ENCODE measurements around the gene PTCH2. TPM values are rescaled to one million over a fixed set of nuclear protein-coding genes. Genes with fewer than 3 reads are reported as not detected.

The PTCH2 gene
- total RNA-seq, 1 donor from 2014 or later: 1.4 TPM

DNA sequence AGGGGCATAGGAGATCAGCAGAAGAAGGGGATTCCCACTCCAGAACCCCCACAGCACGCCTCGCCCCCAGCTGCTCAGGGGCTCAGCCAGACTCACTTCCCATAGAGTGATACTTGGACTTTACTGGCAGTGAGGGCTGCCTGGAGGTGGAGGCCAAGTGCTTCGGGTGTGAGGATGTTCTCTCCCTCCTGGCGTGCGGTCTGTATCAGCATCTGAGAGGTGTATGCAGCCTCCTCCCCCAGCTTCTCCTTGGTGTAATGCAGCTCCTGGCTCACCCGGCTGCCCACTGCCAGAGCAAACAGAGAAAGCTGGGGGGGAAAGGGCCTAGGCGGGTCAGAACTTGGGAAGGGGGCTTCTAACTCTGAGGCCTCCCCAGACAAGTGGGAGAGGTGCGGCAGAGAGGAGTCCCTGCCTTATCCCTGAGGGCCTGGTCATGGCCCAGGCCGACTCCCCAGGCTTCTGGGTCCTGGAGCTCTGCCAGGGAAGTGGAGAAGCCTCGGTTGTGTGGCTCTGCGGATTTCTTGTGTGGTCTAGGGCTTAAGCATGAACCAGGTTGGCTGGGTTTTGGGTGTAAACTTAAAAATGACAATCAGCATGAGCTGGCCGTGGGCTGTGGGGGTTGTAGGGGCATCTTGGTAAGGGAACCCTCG is 10.9 kb downstream of the PTCH2 start:
- no peaks in the 10 kb centered on the region for H3K36me3 Mint-ChIP-seq (ENCODE audit: unreplicated experiment)

DNA sequence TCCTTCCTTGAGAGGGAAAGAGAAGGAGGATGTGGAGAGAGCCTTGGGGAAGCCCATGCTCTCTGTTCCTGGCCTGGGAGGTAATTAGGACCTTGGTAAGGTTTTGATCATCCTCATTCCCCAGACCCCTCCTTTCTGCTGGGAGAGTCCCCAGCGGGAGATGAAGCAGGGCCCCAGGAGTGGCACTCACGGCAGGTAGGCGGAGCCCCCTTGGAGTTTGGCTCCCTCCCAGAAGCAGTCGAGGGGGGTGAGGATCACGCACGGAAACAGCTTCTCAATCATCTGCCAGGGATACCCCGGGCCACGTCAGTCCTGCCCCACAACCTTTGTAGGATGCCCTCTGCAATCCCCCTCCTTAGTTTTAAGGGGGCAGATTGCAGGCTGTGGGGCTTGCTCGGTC is 11.5 kb downstream of the PTCH2 start:
- Mint-ChIP-seq H3K36me3 (ENCODE audit: unreplicated experiment) (no peaks in the 10 kb centered on the region), H3K27ac (ENCODE audit: unreplicated experiment) (no peak overlapping the region)

More for the DNA sequence above, 10.9 kb downstream of the PTCH2 start:
- Mint-ChIP-seq H3K27ac (ENCODE audit: unreplicated experiment) (no peak overlapping the region), H3K9me3 (ENCODE audit: unreplicated experiment) (no peaks in the 10 kb centered on the region), H3K27me3 (ENCODE audit: unreplicated experiment) (no peaks in the 10 kb centered on the region), H3K4me3 (ENCODE audit: unreplicated experiment) (no peak overlapping the region), H3K4me1 (ENCODE audit: unreplicated experiment) (peaks cover 7% of the 10 kb centered on the region)
- no peak for DNase-seq (ENCODE audit: extremely low spot score, unreplicated experiment)
- TF ChIP-seq, protein P1, sequence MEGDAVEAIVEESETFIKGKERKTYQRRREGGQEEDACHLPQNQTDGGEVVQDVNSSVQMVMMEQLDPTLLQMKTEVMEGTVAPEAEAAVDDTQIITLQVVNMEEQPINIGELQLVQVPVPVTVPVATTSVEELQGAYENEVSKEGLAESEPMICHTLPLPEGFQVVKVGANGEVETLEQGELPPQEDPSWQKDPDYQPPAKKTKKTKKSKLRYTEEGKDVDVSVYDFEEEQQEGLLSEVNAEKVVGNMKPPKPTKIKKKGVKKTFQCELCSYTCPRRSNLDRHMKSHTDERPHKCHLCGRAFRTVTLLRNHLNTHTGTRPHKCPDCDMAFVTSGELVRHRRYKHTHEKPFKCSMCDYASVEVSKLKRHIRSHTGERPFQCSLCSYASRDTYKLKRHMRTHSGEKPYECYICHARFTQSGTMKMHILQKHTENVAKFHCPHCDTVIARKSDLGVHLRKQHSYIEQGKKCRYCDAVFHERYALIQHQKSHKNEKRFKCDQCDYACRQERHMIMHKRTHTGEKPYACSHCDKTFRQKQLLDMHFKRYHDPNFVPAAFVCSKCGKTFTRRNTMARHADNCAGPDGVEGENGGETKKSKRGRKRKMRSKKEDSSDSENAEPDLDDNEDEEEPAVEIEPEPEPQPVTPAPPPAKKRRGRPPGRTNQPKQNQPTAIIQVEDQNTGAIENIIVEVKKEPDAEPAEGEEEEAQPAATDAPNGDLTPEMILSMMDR (IDR thresholded peaks at IDR 0.05): no peak

DNA sequence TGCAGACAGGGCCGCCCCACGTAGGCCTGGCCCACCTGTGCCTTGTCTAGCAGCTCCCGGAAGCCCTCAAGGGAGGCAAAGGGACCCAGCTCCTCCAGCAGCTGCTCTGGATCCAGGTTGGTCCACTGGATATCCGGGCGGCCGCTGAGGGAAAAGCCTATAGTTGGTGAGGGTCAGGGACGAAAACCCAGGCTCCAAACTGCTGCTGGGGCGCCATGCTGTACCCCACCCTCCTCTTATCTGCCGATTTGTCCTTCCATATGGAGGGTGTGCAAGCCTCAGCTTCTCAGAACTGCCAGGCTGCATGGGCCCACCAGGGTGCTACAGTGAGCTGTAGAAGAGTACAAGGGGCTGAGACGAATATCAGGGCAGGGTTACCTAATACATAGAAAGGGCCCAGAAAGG is 12.2 kb downstream of the PTCH2 start:
- H3K9me3 Mint-ChIP-seq (ENCODE audit: unreplicated experiment): no peaks in the 10 kb centered on the region
- TF ChIP-seq, protein P1 (IDR thresholded peaks at IDR 0.05): no peak
- no peak overlapping the region for H3K4me3 Mint-ChIP-seq (ENCODE audit: unreplicated experiment)
- DNase-seq (ENCODE audit: extremely low spot score, unreplicated experiment): no peak
- no peaks in the 10 kb centered on the region for H3K36me3 Mint-ChIP-seq (ENCODE audit: unreplicated experiment)
- H3K27me3 Mint-ChIP-seq (ENCODE audit: unreplicated experiment): no peaks in the 10 kb centered on the region
- H3K27ac Mint-ChIP-seq (ENCODE audit: unreplicated experiment): no peak overlapping the region
- peaks cover 2% of the 10 kb centered on the region for H3K4me1 Mint-ChIP-seq (ENCODE audit: unreplicated experiment)

More for the DNA sequence above, 11.5 kb downstream of the PTCH2 start:
- Mint-ChIP-seq H3K27me3 (ENCODE audit: unreplicated experiment) (no peaks in the 10 kb centered on the region), H3K4me1 (ENCODE audit: unreplicated experiment) (peaks cover 5% of the 10 kb centered on the region), H3K4me3 (ENCODE audit: unreplicated experiment) (no peak overlapping the region), H3K9me3 (ENCODE audit: unreplicated experiment) (no peaks in the 10 kb centered on the region)
- TF ChIP-seq, protein P1 (IDR thresholded peaks at IDR 0.05): no peak
- no peak for DNase-seq (ENCODE audit: extremely low spot score, unreplicated experiment)

DNA sequence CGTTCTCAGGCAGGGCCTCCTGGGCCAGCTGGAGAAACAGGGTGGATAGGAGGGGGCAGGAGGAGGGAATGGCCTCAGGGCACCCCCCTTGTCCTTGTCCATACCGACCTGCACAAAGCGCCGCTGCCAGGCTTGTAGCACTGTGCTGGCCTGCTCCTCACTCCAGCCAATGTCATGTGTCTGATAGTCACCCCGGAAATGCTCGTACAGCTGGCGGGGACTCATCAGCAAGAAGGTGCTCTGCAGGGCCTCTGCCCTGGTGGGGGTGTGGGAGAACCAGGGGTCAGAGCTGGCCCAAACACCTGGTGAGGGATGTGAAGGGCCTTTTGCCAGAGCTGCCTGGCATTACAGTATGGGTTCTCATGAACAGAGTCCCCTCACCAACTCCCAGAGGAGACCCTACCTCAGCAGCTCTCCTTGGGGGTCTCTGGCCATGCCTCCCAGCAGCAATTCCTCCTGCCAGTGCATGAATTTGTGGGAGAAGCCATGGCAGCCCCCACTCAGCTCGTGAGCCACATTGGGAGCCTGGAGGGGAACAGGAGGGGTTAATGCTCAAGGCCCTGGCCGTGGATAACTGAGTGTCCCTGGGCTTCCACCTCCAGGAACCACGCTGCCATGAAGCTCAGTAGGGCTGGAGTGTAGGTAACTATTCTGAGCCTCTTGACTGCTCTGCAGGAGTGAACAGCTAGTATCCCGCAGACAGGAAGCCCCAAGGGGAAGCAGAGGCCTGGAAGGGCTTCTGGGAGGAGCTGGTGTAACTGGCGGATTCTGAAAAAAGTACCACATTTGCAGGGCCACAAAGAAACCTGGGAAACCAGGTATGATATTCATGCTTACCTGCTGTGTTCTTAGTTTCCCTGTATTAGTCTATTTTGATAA is 13.3 kb downstream of the PTCH2 start:
- no peaks in the 10 kb centered on the region for H3K36me3 Mint-ChIP-seq (ENCODE audit: unreplicated experiment)
- TF ChIP-seq, protein P1 (IDR thresholded peaks at IDR 0.05): no peak

DNA sequence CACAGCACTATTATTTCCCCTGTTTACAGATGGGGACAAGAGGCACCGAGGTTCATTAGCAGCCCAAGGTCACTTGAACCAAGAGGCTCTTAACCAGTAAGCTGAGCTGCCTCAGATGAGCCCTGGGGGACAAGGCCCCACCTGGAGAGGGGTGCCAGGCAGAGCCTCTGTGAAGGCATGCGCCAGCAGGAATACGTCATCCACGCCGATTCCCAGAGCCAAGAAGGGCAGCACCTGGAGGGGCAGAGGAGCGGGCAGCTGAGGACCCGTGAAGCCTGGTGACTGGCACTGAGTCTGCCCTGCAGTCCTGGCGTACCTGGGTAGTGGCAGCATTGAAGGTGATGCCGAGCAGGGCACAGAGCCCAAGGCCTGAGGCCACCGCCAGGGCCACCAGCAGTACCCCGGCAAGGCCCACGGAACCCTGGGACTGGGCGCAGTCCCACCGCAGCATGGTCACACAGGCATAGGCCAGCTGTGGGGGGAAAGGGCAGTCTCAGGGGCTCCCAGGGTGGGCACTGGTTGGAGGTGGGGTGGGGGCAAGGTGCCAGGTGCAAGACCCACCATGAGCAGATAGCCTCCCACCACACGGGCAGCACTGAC is 14.1 kb downstream of the PTCH2 start:
- no peaks in the 10 kb centered on the region for H3K4me1 Mint-ChIP-seq (ENCODE audit: unreplicated experiment)
- DNase-seq (ENCODE audit: extremely low spot score, unreplicated experiment): no peak
- no peaks in the 10 kb centered on the region for H3K27me3 Mint-ChIP-seq (ENCODE audit: unreplicated experiment)
- no peak overlapping the region for H3K4me3 Mint-ChIP-seq (ENCODE audit: unreplicated experiment)
- no peak overlapping the region for H3K27ac Mint-ChIP-seq (ENCODE audit: unreplicated experiment)
- H3K9me3 Mint-ChIP-seq (ENCODE audit: unreplicated experiment): no peaks in the 10 kb centered on the region
- H3K36me3 Mint-ChIP-seq (ENCODE audit: unreplicated experiment): no peaks in the 10 kb centered on the region
- TF ChIP-seq, protein P1 (IDR thresholded peaks at IDR 0.05): no peak

More for the DNA sequence above, 13.3 kb downstream of the PTCH2 start:
- Mint-ChIP-seq H3K9me3 (ENCODE audit: unreplicated experiment) (no peaks in the 10 kb centered on the region), H3K27me3 (ENCODE audit: unreplicated experiment) (no peaks in the 10 kb centered on the region), H3K27ac (ENCODE audit: unreplicated experiment) (no peak overlapping the region), H3K4me1 (ENCODE audit: unreplicated experiment) (no peaks in the 10 kb centered on the region), H3K4me3 (ENCODE audit: unreplicated experiment) (no peak overlapping the region)
- no peak for DNase-seq (ENCODE audit: extremely low spot score, unreplicated experiment)
